Sigmoid colon (tissue), 4 donors: ENCODE measurements around the gene SNRPB2.

Experiments used
- CTCF ChIP-seq, 4 experiments: fragments of 450-650 bp in 3 of 4; fragments of 200-600 bp in 1 of 4; IDR thresholded peaks; one replicate each; pipeline ENCODE4 v1.5.1; 2016 to 2019; ENCODE audit warnings: antibody characterized with exemption in 4 of 4, mild to moderate bottlenecking in 3 of 4, moderate library complexity in 2 of 4
- EP300 ChIP-seq, 4 donors: sonication (generic); formaldehyde crosslinking; IDR thresholded peaks; one replicate each; pipeline ENCODE4 v1.6.1; 2017; ENCODE audit warnings: antibody characterized with exemption in 4 of 4
- POLR2A ChIP-seq, 2 donors: fragments of 450-650 bp; IDR thresholded peaks; one replicate each; pipeline ENCODE4 v1.6.1; 2016; ENCODE audit warnings: antibody characterized with exemption in 2 of 2, mild to moderate bottlenecking in 2 of 2, moderate library complexity in 2 of 2
- POLR2AphosphoS5 ChIP-seq, 4 donors: sonication (generic); formaldehyde crosslinking; IDR thresholded peaks; one replicate each; pipeline ENCODE4 v1.6.1; 2017; ENCODE audit warnings: antibody characterized with exemption in 4 of 4

GRCh38 chr20:16691381-16691780 is 38.4 kb upstream of the SNRPB2 start:
- TF ChIP-seq EP300 (IDR thresholded peaks at IDR 0.05) (no peak), POLR2A (IDR thresholded peaks at IDR 0.05) (no peak), POLR2AphosphoS5 (IDR thresholded peaks at IDR 0.05) (no peak), CTCF (IDR thresholded peaks at IDR 0.05) (no peak)
